ENCODE measurements around the gene ATN1.
A peak's percentile ranks its signal among the peaks of the same experiment; 100 is the strongest.
"Not testable (repeated sequence)": the region's sequence is repeated elsewhere in the genome, so short reads cannot be mapped to it uniquely, and the experiment has no call there.

The ATN1 gene

DNA sequence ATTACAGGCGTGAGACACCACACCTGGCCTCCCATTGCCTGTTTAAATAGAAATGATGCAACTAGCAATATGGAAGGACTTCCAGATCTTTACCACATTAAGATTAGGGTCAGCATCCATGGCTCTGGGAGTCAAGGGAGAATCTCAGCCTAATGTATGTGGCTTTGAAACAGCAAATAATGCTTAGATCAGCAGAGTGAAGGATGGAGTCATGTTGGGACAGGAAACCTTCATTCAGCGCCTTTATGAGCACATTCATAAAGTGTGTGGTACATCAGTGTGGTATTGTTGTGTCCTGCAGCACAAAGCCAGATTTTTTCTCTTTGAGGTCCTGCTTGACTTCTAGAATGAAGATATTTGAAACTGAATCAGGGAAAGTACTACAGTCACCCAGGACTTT, 39.4 kb upstream of the ATN1 start:
- no peak for TF ChIP-seq CTCF (IDR thresholded peaks at IDR 0.05; ENCODE audit: extremely low read depth, missing control alignments)
- DNase-seq (ENCODE audit: low spot score) = no peak

DNA sequence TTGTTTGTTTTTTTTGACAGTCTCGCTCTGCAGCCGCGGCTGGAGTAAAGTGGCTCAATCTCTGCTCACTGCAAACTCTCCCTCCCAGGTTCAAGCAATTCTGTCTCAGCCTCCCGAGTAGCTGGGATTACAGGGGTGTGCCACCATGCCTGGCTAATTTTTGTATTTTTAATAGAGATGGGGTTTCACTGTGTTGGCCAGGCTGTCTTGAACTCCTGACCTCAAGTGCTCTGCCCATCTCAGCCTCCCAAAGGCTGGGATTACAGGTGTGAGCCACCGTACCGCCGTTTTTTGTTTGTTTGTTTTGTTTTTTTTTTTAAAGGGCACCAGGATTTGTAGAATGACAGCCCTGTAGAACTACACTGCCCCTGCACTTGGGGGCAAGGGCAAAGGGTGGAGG, 39.0 kb upstream of the ATN1 start:
- DNase-seq (ENCODE audit: low spot score) = not testable (repeated sequence)

- DNase-seq (ENCODE audit: low spot score) = not testable (repeated sequence)
Observed at GRCh38 chr12:6889775-6890573, 37.8 kb upstream of the ATN1 start.

- peak; percentile 84 for TF ChIP-seq CTCF (IDR thresholded peaks at IDR 0.05; ENCODE audit: extremely low read depth, missing control alignments)
- DNase-seq (ENCODE audit: low spot score) = peak; percentile 98
Observed at GRCh38 chr12:6890789-6891645, 36.7 kb upstream of the ATN1 start.

DNA sequence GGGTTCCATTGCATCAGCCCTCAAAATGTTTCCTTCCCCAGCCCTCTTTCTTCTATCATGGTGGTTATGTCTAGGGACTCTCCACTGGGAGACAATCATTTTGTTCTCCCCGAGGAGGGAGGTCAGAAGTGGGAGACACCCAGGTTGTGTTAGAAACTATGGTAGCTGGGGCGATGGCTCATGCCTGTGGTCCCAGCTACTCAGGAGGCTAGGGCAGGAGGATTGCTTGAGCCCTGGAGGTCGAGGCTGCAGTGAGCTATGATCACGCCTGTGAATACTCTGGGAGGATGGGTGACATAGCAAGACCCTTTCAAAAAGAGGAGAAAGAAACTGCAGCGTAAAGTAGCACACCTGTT, 36.1 kb upstream of the ATN1 start:
- TF ChIP-seq CTCF (IDR thresholded peaks at IDR 0.05; ENCODE audit: extremely low read depth, missing control alignments) = no peak
- no peak for DNase-seq (ENCODE audit: low spot score)

DNA sequence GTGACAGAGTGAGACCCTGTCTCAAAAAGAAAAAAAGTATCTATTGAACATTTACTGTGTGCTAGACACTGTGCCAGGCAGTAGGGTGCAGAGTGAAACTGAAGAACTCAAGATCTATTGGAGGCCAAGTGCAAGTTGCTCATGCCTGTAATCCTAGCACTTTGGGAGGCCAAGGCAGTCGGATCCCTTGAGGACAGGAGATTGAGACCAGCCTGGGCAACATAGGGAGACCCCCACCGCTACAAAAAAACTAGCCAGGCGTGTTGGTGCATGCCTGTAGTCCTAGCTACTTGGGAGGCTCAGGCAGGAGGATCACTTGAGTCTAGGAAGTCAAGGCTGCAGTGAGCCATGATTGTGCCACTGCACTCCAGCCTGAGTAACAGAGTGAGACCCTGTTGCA, 35.1 kb upstream of the ATN1 start:
- not testable (repeated sequence) for DNase-seq (ENCODE audit: low spot score)

DNA sequence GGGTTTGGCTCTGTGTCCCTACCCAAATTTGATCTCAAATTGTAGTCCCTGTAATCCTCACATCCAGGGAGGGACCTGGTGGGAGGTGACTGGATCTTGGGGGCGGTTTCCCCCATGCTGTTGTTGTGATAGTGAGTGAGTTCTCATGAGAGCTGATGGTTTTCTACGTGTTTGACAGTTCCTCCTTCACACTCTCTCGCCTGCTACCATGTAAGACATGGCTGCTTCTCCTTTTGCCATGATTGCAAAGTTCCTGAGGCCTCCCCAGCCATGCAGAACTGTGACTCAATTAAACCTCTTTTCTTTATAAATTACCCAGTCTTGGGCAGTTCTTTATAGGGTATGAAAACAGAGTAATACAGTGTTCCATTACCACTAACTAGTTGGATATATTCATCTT, 33.4 kb upstream of the ATN1 start:
- no peak for TF ChIP-seq CTCF (IDR thresholded peaks at IDR 0.05; ENCODE audit: extremely low read depth, missing control alignments)
- DNase-seq (ENCODE audit: low spot score) = no peak

DNA sequence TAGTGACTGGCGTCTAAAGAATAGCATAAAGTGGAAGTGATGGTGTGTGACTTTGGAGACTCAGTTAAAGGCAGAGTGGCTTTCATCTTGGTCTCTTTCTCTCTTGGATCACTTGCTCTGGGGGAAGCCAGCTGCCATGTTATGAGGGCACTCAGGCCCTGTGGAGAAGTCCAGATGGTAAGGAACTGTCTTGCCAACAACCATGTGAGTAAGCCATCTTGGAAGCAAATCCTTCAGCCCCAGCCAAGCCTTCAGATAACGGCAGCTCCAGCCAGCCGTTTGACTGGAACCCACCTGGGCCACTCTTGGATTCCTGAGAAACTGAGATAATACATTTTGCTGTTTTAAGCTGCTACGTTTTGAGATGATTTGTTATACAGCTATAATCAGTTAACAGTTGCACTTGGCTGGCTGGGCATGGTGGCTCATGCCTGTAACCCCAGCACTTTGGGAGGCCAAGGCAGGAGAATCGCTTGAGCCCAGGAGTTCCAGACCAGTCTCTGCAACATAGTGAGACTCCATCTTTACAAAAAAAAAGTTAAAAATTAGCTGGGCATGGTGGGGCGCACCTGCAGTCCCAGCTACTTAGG, 30.8 kb upstream of the ATN1 start:
- TF ChIP-seq CTCF (IDR thresholded peaks at IDR 0.05; ENCODE audit: extremely low read depth, missing control alignments) = no peak
- no peak for DNase-seq (ENCODE audit: low spot score)
